Panc1 (cell line): ENCODE results near the gene TNPO2. TPM values are rescaled to one million over a fixed set of nuclear protein-coding genes. Genes with fewer than 3 reads are reported as not detected.

Source experiments
- ATAC-seq: fragments of 200-7000 bp; cut with Tn5 transposase; 2 replicates; pipeline ENCODE4 v1.9.1; 2020; ENCODE audit warnings: mild to moderate bottlenecking, moderate library complexity
- BruUV-seq: library from RNA; stranded (reverse); fragments of 400-500 nt; replicated peaks from 2 replicates; lab custom pipeline; 2021; lab: Mats Ljungman, UMichigan
- CTCF ChIA-PET: fragments of 300-600 bp; sonication (Branson Sonifier 250); formaldehyde crosslinking; loops from one replicate; lab custom pipeline; 2022; ENCODE audit warnings: antibody characterized with exemption; lab: Charles Lee
- POLR2A ChIA-PET: fragments of 300-600 bp; sonication (Branson Sonifier 250); formaldehyde crosslinking; loops from one replicate; lab custom pipeline; 2022; ENCODE audit warnings: antibody characterized with exemption; lab: Charles Lee
- DNase-seq: peaks from one replicate; pipeline ENCODE4 v3.0.0-alpha.2; 2010; ENCODE audit warnings: low read depth, low spot score
- H3K27ac ChIP-seq: 2 replicates; pipeline ENCODE4 v1.5.1; 2011; ENCODE audit warnings: mild to moderate bottlenecking, low read length, inconsistent platforms
- H3K27me3 ChIP-seq: fragments of 200-500 bp; sonication (Bioruptor generic); 2 replicates; pipeline ENCODE4 v1.6.0; 2014; ENCODE audit warnings: low read length, inconsistent platforms; ENCODE audit not compliant: control insufficient read depth, insufficient read depth
- H3K36me3 ChIP-seq: fragments of 200-500 bp; sonication (Bioruptor generic); 2 replicates; pipeline ENCODE4 v1.5.1; 2014; ENCODE audit warnings: inconsistent platforms, mild to moderate bottlenecking, low read length, moderate library complexity; ENCODE audit not compliant: control insufficient read depth, insufficient read depth
- H3K4me1 ChIP-seq: 2 replicates; pipeline ENCODE4 v1.5.1; 2011; ENCODE audit warnings: inconsistent platforms, mild to moderate bottlenecking, low read length, moderate library complexity; ENCODE audit not compliant: control insufficient read depth, insufficient read depth
- H3K4me3 ChIP-seq, 2 experiments: 2 replicates each; pipeline ENCODE4 v1.5.1; 2011 to 2012; ENCODE audit warnings: low read depth in 2 of 2, low read length in 2 of 2, mild to moderate bottlenecking in 2 of 2, inconsistent platforms in 1 of 2, moderate library complexity in 1 of 2
- H3K9me3 ChIP-seq: fragments of 200-500 bp; sonication (Bioruptor generic); 2 replicates; pipeline ENCODE4 v1.5.1; 2014; ENCODE audit warnings: low read depth, mild to moderate bottlenecking, inconsistent platforms, low read length, moderate library complexity; ENCODE audit not compliant: control insufficient read depth, insufficient read depth
- POLR2AphosphoS5 ChIP-seq: IDR thresholded peaks from 2 replicates; pipeline ENCODE4 v1.6.1; 2012; ENCODE audit warnings: mild to moderate bottlenecking, low read depth, low read length, moderate library complexity
- SIN3A ChIP-seq: IDR thresholded peaks from 2 replicates; pipeline ENCODE4 v1.6.1; 2012; ENCODE audit warnings: low read depth, mild to moderate bottlenecking, low read length, moderate library complexity, borderline replicate concordance; ENCODE audit not compliant: insufficient read depth
- TCF7L2 ChIP-seq: IDR thresholded peaks from 2 replicates; pipeline ENCODE4 v1.6.1; 2011; ENCODE audit warnings: mild to moderate bottlenecking, low read depth, low read length, inconsistent platforms
- in situ Hi-C: cut with HindIII; loops from 2 replicates; pipeline ENCODE4 v1.10.0; 2016; ENCODE audit warnings: low sequenced_read_pairs, low pct_unique_long_range_greater_than_20kb
- intact Hi-C: fragments of 100-400 bp; cut with micrococcal nuclease; formaldehyde crosslinking; loops from one replicate; pipeline ENCODE4 v1.10.0; 2022; ENCODE audit not compliant: unreplicated experiment
- total RNA-seq: library from RNA; stranded (reverse); gene quantifications from one replicate; pipeline ENCODE4 v1.2.1, GENCODE V29; 2021; ENCODE audit not compliant: unreplicated experiment
- TF ChIP-seq, protein P1 (sequence below): fragments of 450-650 bp; IDR thresholded peaks from 2 replicates; pipeline ENCODE4 v1.5.1; 2017; ENCODE audit warnings: mild to moderate bottlenecking
- TF ChIP-seq, protein P2 (sequence below), 2 experiments: IDR thresholded peaks; 2 replicates each; pipeline ENCODE4 v1.6.1; 2011 to 2012; ENCODE audit warnings: low read depth in 2 of 2, control low read depth in 1 of 2, low read length in 1 of 2, mild to moderate bottlenecking in 1 of 2, moderate library complexity in 1 of 2; ENCODE audit not compliant: insufficient read depth in 1 of 2

The TNPO2 gene
- total RNA-seq, 1 experiment from 2014 or later: 83.3 TPM

DNA sequence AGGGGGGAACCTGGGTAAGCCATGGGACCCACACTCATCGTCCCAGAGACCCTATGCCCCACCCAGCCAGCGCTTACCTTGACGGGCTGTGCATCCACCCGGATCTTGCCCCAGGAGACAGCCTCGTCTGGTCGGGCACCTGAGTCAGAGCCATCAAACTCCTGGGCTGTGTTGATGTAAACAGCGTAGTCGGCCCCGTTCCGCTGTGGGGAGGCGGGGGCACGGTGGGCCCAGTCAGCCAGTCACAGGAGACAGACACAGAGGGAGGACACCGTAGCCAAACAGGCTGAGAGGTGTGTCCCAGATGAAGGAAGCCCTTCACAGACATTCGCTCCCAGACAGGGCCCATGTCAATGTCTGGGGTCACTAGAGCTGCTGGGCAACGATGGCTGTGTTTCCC, 47.8 kb downstream of the TNPO2 start:
- intact Hi-C loops (loop anchor here (10.0 kb wide), 1 partner anchor 111 kb away; no protein-coding TSS in a partner anchor), in situ Hi-C loops (no loop called here)
- Histone ChIP-seq H3K27ac (no peak overlapping the region), H3K36me3 (peaks cover 4% of the 10 kb centered on the region; the same call in 1 of the 2 replicates), H3K9me3 (no peaks in the 10 kb centered on the region), H3K4me1 (no peaks in the 10 kb centered on the region), H3K27me3 (no peaks in the 10 kb centered on the region), H3K4me3 (no peak overlapping the region)
- no peak for DNase-seq
- CTCF ChIA-PET: no interaction called here
- POLR2A ChIA-PET: no interaction called here
- BruUV-seq: no TSS peak
- TF ChIP-seq, protein P1, sequence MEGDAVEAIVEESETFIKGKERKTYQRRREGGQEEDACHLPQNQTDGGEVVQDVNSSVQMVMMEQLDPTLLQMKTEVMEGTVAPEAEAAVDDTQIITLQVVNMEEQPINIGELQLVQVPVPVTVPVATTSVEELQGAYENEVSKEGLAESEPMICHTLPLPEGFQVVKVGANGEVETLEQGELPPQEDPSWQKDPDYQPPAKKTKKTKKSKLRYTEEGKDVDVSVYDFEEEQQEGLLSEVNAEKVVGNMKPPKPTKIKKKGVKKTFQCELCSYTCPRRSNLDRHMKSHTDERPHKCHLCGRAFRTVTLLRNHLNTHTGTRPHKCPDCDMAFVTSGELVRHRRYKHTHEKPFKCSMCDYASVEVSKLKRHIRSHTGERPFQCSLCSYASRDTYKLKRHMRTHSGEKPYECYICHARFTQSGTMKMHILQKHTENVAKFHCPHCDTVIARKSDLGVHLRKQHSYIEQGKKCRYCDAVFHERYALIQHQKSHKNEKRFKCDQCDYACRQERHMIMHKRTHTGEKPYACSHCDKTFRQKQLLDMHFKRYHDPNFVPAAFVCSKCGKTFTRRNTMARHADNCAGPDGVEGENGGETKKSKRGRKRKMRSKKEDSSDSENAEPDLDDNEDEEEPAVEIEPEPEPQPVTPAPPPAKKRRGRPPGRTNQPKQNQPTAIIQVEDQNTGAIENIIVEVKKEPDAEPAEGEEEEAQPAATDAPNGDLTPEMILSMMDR: no peak
- TF ChIP-seq, protein P2, sequence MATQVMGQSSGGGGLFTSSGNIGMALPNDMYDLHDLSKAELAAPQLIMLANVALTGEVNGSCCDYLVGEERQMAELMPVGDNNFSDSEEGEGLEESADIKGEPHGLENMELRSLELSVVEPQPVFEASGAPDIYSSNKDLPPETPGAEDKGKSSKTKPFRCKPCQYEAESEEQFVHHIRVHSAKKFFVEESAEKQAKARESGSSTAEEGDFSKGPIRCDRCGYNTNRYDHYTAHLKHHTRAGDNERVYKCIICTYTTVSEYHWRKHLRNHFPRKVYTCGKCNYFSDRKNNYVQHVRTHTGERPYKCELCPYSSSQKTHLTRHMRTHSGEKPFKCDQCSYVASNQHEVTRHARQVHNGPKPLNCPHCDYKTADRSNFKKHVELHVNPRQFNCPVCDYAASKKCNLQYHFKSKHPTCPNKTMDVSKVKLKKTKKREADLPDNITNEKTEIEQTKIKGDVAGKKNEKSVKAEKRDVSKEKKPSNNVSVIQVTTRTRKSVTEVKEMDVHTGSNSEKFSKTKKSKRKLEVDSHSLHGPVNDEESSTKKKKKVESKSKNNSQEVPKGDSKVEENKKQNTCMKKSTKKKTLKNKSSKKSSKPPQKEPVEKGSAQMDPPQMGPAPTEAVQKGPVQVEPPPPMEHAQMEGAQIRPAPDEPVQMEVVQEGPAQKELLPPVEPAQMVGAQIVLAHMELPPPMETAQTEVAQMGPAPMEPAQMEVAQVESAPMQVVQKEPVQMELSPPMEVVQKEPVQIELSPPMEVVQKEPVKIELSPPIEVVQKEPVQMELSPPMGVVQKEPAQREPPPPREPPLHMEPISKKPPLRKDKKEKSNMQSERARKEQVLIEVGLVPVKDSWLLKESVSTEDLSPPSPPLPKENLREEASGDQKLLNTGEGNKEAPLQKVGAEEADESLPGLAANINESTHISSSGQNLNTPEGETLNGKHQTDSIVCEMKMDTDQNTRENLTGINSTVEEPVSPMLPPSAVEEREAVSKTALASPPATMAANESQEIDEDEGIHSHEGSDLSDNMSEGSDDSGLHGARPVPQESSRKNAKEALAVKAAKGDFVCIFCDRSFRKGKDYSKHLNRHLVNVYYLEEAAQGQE (IDR thresholded peaks at IDR 0.05; ENCODE audit: insufficient read depth in 1 of 2, low read depth in 2 of 2, low read length in 1 of 2): no peak
- TF ChIP-seq SIN3A (no peak), POLR2AphosphoS5 (no peak), TCF7L2 (no peak)
- 0 out of 2 replicates have a peak, but pooled peaks have one; percentile 3 for ATAC-seq

DNA sequence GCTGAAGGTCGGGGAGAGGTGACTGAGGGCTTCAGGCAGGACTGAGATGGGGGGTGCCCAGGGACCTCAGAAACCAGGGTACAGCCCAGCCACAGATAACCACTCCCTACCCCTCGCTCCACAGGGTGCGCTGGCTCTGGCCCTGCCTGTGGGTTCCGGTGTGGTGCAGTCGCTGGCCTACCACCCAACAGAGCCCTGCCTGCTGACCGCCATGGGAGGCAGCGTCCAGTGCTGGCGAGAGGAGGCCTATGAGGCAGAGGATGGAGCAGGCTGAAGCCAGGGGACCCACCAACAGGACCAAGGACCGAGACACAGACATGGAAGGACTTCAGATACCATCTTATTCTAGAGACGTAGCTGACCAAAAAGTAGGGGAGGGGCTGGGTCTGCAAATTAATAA, 48.3 kb downstream of the TNPO2 start:
- DNase-seq (no peak), ATAC-seq (no peak)
- no peak for TF ChIP-seq SIN3A
- TF ChIP-seq, protein P2 (IDR thresholded peaks at IDR 0.05; ENCODE audit: insufficient read depth in 1 of 2, low read depth in 2 of 2, low read length in 1 of 2): no peak
- TF ChIP-seq, protein P1: no peak
- no peak for TF ChIP-seq POLR2AphosphoS5
- no peak for TF ChIP-seq TCF7L2
- Histone ChIP-seq H3K27me3 (no peaks in the 10 kb centered on the region), H3K9me3 (no peaks in the 10 kb centered on the region), H3K36me3 (peaks cover 4% of the 10 kb centered on the region; the same call in 1 of the 2 replicates), H3K27ac (no peak overlapping the region), H3K4me3 (no peak overlapping the region), H3K4me1 (no peaks in the 10 kb centered on the region)
- ChIA-PET POLR2A (no interaction called here), CTCF (no interaction called here)
- intact Hi-C loops (loop anchor here (10.0 kb wide), 1 partner anchor 111 kb away; no protein-coding TSS in a partner anchor), in situ Hi-C loops (no loop called here)
- BruUV-seq: no TSS peak
